Neural cell (in vitro differentiated cells): ENCODE results near the gene TNS3.

Experiments used
- EP300 ChIP-seq: fragments of 450-650 bp; conservative IDR thresholded peaks from 2 replicates; pipeline ENCODE4 v1.6.1; 2014; ENCODE audit warnings: antibody characterized with exemption, mild to moderate bottlenecking, moderate library complexity; ENCODE audit not compliant: poor library complexity, severe bottlenecking
- EZH2 ChIP-seq: fragments of 200-600, 300-800 bp; shearing (Covaris generic), sonication (generic); IDR thresholded peaks from 2 replicates; pipeline ENCODE4 v1.6.1; 2014; ENCODE audit warnings: antibody characterized with exemption, low read length, borderline replicate concordance, mild to moderate bottlenecking; ENCODE audit not compliant: insufficient read depth, poor library complexity, severe bottlenecking
- POLR2AphosphoS5 ChIP-seq: IDR thresholded peaks from 2 replicates; pipeline ENCODE4 v1.6.1; 2012
- RAD21 ChIP-seq: fragments of 450-650 bp; conservative IDR thresholded peaks from 2 replicates; pipeline ENCODE4 v1.6.1; 2014; ENCODE audit warnings: antibody characterized with exemption, mild to moderate bottlenecking, moderate library complexity
- SMC3 ChIP-seq: fragments of 450-650 bp; conservative IDR thresholded peaks from 2 replicates; pipeline ENCODE4 v1.6.1; 2014; ENCODE audit warnings: antibody characterized with exemption, mild to moderate bottlenecking, moderate library complexity; ENCODE audit not compliant: poor library complexity
- TAF1 ChIP-seq: IDR thresholded peaks from 2 replicates; pipeline ENCODE4 v1.6.1; 2012; ENCODE audit warnings: low read depth
- TF ChIP-seq, protein P1 (sequence below): fragments of 450-650 bp; IDR thresholded peaks from 2 replicates; pipeline ENCODE4 v1.5.1; 2014; ENCODE audit warnings: antibody characterized with exemption, mild to moderate bottlenecking, moderate library complexity; ENCODE audit not compliant: poor library complexity, severe bottlenecking
- TF ChIP-seq, protein P2 (sequence below): IDR thresholded peaks from 2 replicates; pipeline ENCODE4 v1.6.1; 2012; ENCODE audit warnings: borderline replicate concordance

DNA sequence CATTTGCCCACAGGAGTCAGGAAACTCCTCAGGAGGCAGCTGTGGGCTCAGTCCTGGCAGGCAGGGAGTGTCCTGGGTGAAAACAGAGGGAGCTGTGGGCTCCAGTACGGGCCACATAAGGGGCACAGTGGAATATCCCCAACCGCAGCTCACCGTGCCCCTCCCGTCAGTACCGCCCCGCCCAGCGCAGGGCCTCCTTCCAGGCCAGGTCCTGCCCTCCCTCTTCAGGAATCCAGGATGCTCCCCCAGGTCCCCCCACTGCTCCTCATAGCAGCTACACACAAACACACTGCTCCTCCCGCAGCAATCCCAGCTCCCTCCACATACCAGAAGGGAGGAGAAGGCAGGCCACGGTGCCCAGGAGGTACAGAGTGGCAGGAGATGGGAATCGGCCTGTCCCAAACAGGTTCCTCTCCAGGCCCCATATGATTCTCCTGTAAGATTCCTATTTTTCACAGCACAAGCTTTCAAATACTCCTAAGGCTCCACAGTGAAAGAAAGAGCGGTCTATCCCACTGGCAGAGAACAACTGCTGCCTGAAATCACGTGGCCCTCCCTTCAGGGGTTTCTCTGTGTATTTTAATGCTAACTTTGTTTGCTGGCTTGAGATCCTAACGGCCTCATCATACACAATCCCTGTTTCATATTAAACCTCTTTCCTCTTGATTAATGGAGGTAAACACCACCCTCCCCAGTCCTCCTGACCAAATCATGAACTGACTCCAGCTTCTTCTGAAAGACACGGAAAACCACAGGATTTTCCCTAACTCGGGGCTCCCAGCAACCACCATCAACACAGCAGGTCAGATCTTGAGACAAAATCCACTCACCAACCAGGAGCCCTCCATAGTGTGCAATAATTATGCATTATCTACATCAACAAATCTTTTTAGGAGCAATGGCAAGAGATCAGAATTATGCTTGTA lies 178.7 kb downstream of the TNS3 start:
- TF ChIP-seq, protein P1, sequence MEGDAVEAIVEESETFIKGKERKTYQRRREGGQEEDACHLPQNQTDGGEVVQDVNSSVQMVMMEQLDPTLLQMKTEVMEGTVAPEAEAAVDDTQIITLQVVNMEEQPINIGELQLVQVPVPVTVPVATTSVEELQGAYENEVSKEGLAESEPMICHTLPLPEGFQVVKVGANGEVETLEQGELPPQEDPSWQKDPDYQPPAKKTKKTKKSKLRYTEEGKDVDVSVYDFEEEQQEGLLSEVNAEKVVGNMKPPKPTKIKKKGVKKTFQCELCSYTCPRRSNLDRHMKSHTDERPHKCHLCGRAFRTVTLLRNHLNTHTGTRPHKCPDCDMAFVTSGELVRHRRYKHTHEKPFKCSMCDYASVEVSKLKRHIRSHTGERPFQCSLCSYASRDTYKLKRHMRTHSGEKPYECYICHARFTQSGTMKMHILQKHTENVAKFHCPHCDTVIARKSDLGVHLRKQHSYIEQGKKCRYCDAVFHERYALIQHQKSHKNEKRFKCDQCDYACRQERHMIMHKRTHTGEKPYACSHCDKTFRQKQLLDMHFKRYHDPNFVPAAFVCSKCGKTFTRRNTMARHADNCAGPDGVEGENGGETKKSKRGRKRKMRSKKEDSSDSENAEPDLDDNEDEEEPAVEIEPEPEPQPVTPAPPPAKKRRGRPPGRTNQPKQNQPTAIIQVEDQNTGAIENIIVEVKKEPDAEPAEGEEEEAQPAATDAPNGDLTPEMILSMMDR = no peak
- no peak for TF ChIP-seq TAF1
- no peak for TF ChIP-seq POLR2AphosphoS5
- no peak for TF ChIP-seq RAD21
- TF ChIP-seq EP300 = no peak
- TF ChIP-seq EZH2 = no peak
- TF ChIP-seq, protein P2, sequence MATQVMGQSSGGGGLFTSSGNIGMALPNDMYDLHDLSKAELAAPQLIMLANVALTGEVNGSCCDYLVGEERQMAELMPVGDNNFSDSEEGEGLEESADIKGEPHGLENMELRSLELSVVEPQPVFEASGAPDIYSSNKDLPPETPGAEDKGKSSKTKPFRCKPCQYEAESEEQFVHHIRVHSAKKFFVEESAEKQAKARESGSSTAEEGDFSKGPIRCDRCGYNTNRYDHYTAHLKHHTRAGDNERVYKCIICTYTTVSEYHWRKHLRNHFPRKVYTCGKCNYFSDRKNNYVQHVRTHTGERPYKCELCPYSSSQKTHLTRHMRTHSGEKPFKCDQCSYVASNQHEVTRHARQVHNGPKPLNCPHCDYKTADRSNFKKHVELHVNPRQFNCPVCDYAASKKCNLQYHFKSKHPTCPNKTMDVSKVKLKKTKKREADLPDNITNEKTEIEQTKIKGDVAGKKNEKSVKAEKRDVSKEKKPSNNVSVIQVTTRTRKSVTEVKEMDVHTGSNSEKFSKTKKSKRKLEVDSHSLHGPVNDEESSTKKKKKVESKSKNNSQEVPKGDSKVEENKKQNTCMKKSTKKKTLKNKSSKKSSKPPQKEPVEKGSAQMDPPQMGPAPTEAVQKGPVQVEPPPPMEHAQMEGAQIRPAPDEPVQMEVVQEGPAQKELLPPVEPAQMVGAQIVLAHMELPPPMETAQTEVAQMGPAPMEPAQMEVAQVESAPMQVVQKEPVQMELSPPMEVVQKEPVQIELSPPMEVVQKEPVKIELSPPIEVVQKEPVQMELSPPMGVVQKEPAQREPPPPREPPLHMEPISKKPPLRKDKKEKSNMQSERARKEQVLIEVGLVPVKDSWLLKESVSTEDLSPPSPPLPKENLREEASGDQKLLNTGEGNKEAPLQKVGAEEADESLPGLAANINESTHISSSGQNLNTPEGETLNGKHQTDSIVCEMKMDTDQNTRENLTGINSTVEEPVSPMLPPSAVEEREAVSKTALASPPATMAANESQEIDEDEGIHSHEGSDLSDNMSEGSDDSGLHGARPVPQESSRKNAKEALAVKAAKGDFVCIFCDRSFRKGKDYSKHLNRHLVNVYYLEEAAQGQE = no peak
- TF ChIP-seq SMC3 = no peak
